HS-27A (cell line): ENCODE data around the gene PTGIS.

Experiments used
- DNase-seq: peaks from one replicate; pipeline ENCODE4 v3.0.0-alpha.2; 2012; ENCODE audit warnings: low read depth, missing footprints

The PTGIS gene

GRCh38 chr20:49560186-49560585, 7.8 kb downstream of the PTGIS start:
- DNase-seq, result no peak

DNA sequence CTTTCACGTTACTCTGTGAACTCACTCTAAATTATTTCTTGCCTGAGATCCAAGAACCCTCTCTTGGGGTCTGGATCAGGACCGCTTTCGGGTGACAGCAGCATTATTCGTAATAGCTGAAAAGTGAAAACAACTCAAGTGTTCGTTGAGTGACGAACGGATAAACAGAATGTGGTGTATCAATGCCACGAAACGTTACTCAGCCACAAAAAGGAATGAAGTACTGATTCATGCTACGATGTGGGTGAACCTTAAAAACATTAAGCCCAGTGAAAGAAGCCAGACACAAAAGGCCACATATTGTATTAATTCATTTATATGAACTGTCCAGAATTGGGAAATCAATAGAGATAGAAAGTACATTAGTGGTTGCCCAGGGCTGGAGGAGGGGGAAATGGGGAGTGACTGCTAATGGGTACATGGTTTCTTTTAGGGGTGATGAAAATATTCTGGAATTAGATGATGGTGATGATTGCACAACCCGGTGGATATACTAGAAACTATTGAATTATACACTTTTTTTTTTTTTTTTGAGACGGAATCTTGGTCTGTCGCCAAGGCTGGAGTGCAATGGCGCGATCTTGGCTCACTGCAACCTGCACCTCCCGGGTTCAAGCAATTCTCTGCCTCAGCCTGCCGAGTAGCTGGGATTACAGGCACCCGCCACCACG, 8.4 kb downstream of the PTGIS start:
- no peak for DNase-seq

GRCh38 chr20:49558826-49559225, 9.1 kb downstream of the PTGIS start:
- no peak for DNase-seq

DNA sequence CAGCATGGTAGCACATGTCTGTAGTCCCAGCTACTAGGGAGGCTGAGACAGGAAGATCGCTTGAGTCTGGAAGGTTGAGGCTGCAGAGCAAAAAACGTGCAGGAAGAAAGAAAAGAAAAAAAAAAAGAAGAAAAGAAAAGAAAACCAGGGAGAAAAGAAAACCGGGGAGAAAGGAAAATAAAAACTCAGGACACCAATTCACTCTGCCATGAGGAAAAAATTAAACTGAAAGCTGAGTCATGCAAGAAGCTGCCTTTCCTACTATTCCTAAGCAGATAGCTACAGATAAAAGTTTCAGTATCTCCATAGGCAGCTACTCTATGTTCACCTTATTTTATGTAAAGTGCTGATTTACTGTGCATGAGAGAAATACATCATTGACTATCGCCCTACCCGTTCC, 10.5 kb downstream of the PTGIS start:
- DNase-seq, result no peak

GRCh38 chr20:49556621-49557020, 11.3 kb downstream of the PTGIS start:
- no peak for DNase-seq

GRCh38 chr20:49549801-49550551, 18.0 kb downstream of the PTGIS start:
- no peak for DNase-seq

GRCh38 chr20:49548371-49548947, 19.5 kb downstream of the PTGIS start:
- no peak for DNase-seq

- DNase-seq, result no peak
Observed at GRCh38 chr20:49545572-49545971, 22.4 kb downstream of the PTGIS start.

DNA sequence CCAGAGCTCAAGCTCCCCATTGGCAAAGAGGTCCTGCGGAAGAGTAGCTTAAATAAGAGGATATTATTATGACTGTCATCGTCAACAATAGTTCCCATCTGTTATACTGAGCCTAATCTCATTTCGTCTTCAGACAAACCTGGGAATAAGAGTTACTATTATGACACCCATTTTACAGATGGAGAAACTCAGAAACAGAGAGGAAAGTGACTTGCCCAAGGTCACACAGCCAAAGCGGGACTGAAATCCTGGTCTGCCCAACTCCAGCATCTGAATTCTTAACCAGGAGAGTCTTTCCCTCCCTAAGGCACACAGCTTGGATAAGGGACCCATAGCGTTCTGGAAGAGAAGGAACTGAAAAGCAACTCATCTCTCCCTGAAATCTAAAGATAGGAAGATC, 23.4 kb downstream of the PTGIS start:
- no peak for DNase-seq

- DNase-seq, result no peak
Observed at GRCh38 chr20:49543858-49544437, 24.0 kb downstream of the PTGIS start.

GRCh38 chr20:49543071-49543857, 24.7 kb downstream of the PTGIS start:
- no peak for DNase-seq

GRCh38 chr20:49542514-49542991, 25.4 kb downstream of the PTGIS start:
- DNase-seq, result no peak

DNA sequence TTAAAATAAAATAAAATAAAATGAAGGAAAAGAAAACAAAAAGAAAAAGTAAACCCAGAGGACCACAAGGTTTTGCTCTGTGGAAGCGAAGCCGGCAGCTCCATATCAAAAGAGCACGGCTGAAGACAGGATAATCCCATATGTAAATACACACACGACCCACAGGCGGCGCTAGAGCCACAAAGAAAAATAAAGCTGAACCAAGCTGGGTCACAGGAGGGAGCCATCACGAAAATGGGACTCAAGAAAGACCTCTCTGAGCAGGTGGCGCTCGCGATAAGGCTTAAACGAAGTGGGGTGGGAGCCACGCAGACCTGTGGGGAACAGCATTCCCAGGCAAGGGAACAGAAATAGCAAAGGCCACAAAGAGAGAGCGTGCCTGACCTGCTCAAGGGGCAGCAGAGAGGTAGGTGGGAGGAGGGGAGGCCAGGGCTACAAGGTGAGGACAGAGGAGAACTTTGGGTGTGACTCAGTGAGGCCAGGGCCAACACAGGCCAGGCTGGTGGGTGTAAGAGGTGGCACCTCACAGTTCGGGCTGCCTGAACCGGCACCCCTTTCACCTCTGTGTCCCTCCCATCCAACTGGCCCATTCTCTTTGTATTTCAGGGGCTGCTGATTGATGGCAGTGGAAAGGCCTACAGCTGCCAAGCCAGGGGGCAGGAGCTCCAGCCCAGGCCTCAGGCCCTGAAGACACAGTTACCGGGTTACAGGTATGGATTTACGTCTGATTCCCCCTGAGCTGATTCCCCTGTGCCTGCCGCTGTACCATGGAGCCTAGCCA, 26.0 kb downstream of the PTGIS start:
- peak; percentile 55 for DNase-seq

- no peak for DNase-seq
Observed at GRCh38 chr20:49540687-49541435, 27.1 kb downstream of the PTGIS start.

DNA sequence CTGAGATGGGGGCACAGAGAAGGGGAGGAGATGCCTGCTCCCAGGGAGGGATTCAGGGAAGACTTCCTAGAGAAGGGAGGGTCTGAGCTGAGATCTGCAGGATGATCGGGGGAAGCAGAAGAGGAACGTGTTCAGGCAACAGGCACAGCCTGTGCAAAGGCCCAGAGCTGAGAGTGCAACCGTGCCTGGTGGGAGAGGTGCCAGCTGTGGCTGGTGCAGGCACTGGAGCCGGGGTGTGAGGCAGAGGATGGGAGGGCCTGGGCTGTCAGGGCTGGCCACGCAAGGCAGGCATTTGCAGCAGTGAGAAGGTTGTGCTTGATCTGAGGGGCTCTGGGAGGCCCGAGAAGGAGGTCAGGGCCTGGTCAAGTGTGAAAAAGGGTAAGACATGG, 27.7 kb downstream of the PTGIS start:
- DNase-seq, result no peak

DNA sequence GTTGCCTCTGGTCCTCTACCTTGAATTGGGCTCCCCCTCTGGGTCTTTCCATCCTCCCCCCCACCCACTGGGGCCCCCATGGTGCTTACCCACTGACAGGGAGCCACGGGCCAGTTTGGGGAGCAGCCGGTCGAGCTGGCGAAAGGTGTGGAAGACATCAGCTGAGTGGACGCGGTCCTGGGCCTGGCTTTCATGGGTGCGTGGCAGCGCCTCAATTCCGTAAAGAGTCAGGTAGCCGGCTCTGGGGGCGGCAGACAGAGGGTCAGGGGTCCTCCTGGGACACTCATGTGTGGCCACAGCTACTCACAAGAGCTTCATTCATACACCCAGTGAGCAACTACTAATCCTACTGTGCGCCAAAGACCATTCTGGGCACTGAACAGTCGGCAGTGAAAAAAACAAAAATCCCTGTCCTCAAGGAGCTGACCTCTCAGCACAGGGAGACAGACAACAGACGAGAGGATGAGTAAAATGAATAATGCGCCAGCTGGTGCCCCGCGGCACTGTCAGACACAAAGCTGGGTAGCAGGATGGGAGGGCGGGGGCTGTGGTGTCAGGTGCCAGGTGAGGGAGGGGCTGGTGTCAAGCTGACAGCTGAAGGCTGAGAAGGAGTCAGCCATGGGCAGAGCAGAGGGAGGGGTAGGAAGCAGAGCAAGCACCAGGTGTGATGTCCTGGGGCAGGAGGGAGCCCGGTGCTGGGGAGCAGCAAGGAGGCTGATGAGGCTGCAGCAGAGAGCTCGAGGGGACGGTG, 28.3 kb downstream of the PTGIS start:
- no peak for DNase-seq

GRCh38 chr20:49538950-49539349, 29.0 kb downstream of the PTGIS start:
- DNase-seq, result no peak

DNA sequence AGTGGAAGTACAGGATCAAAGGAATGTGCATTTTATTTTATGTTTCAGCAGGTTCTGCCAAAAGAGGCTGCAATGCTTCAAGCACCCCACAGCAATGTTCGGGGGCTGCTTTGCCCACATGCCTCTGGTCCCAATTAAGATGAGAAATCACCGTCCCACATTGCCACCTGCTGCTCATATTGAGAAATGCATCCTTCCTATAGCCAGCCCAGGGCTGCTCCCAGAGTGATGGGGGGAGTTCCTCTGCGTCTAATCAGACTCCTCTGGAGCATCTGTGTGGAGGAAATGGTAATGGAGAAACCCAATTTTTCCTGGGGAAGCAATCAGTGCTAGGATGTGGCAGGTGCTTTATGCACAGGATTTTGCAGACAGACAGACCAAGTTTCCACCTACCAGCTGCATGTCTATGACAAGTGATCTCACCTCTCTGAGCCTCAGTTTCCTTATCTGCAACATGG, 33.7 kb downstream of the PTGIS start:
- DNase-seq, result peak; percentile 62

- no peak for DNase-seq
Observed at GRCh38 chr20:49532285-49532946, 35.5 kb downstream of the PTGIS start.
